GM19099 (cell line): ENCODE data around the gene FBXO34.

ENCODE experiments used
- POLR2A ChIP-seq: IDR thresholded peaks from 3 replicates; pipeline ENCODE4 v1.6.1; 2011; ENCODE audit warnings: low read depth; ENCODE audit not compliant: insufficient read length; ENCODE audit errors: extremely low read depth

The FBXO34 gene

DNA sequence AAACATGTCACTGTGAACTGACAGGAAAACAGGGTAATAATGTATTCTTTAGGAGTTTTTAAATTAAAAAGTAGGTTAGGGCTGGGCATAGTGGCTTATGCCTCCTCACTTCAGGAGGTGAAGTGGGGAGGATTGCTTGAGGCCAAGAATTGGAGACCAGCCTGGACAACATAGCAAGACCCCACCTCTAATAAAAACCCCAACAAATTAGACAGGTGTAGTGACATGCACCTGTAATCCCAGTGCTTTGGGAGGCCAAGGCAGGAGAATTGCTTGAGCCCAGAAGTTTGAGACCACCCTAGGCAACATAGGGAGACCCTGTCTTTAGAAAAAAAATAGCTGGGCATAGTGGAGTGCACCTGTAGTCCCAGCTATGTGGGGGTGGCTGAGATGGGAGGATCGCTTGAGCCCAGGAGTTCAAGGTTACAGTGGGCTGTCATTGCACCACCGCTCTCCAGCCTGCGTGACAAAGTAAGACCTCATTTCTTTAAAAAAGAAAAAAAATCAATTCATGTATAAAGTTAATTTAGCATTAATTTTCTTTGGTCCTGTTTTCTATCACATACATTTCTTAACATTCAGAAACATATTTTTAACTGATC is 20.4 kb downstream of the FBXO34 start:
- no peak for TF ChIP-seq POLR2A

DNA sequence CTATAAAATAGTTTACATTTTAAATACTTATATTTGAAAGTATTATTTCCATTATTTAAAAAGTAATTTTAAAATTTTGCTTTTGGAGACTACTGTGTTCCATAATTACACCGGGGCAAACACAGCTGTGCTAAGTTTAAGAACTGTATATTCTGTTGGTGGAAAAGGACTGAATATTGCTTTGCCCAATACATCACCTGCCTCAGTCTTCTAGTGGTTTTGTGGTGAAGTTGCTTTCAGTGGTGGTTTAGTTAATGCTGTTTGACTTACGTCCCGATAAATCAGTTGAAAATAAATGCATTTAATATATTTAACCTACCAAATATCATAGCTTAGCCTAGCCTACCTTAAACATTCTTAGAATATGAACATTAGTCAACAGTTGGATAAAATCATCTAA is 23.4 kb downstream of the FBXO34 start:
- TF ChIP-seq POLR2A = no peak

DNA sequence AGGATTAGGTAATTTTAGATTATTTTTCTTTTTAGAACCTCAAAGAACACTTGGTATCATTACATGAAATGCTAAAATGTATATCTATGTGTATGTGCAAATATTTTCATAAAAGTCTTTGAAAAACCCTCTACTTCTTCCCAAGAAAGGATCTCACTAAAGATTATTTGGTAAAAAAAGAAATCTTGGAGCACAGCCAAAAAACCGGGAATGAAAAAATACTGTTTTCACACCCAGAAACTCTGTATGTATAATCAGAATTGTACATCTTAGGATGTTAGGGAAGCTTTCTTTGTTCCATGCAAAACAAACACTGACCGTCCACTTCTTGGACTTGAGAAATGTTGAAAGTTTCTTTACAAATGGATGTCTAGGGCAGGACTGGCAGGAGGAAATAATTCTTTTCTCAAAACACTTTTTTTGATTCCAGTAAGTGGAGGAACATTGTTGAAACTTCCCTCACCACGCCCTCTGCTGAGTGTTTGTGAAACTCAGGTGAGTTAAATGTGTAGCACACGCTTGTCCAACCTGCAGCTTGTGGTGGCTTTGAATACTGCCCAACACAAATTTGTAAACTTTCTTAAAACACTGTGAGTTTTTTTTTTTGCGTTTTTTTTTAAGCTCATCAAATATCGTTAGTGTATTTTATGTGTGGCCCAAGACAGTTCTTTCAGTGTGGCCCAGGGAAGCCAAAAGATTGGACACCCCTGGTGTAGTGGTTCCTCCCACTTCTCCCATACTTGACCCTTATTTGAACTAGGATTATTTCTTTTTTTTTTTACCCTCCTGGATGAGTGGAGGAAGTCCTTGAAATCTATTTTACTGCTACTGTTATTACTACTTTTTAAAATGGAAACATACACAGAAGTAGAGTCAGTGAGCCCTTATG is 26.6 kb downstream of the FBXO34 start:
- no peak for TF ChIP-seq POLR2A

DNA sequence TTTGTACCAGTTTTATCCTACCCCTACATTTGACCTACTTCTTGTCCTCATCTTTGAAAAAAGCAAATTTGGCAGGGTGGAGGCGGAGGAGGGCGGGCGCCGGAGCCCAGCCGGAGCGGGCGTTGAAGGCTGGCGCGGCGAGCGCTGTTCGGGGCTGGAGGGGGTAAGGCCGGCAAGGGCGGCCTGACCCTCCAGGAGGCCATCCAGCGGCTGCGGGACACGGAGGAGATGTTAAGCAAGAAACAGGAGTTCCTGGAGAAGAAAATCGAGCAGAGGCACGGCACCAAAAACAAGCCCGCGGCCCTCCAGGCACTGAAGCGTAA is 27.2 kb downstream of the FBXO34 start:
- no peak for TF ChIP-seq POLR2A

DNA sequence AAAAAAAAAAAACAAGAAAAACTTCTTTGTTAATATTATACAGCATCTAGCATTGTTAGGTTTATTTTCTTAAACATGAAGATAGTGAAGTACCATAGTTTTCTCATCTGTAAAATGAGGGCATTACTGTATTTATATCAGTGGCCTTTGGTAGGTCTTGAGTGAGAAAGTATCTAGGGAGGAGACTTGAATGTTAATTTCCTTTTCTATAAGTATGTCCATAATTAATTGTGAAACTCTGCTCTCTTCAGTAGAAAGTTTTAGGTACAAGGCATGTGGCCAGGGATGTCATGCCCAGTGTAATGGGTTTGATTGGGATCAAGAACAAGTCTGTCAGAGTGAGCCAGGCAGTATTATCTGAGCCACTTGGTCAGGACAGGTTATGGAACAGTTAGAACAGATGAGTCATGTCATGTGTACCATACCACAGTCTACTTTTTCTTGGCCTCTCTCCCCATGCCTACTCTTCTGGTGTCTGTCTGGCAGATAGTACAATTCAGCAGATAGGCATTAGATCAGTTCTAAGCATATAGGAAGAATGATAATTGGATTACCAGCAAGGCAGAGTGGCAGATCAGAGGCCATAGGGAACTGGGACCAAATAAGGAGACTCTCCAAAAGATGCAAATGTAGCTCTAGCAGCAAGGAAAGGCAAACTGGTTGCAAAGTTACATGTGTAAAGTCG is 30.4 kb downstream of the FBXO34 start:
- no peak for TF ChIP-seq POLR2A

DNA sequence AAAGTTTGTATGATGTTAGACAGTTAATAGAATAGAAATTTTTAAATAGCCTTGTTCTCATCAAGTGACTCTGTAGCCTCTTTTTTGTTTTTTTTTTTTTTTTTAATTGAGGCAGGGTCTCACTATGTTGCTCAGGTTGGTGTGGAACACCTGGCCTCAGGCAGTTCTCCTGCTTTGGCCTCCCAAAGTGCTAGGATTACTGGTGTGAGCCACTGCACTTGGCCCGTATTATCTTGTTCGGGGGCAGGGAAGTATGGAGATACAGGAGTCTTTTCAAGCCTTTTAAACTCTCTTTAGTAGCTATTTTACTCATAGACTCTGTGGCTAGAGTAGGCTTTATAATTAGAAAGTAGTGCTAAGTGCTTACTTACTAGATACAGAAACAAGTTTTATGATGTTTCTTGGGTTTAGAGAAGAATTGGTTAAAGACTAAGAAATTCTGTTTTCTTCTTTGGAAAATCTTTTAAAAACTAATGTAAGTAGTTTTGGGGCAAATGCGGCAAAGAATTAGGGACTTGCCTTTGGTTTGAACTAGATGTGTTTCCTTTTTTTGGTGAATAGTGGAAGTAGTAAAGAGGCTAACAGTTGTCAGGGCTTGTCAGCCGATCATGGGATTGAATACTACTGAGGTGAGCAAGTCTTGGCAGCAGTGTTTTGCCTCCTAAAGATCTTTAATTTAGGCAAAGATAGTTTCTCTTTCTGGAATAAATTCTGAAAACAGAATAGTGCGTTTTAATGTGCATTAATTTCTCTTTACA is 31.3 kb downstream of the FBXO34 start:
- no peak for TF ChIP-seq POLR2A

DNA sequence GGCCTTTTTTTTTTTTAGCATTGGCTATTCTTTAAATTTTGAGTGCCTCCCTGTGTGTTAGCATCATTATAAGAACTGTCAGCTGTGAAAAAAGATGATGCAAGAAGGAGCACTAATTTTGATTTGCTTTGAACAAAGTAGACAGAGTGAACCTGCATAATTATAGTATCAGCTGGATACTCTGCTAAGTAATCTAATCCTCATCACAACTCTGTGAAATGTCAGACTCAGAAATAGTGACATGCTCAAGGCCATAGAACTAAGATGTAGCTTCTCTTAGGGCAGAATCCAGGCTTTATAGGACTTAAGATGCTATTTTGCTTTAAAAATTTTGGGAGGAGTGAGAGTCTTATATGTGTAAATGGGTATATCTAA is 31.9 kb downstream of the FBXO34 start:
- no peak for TF ChIP-seq POLR2A

DNA sequence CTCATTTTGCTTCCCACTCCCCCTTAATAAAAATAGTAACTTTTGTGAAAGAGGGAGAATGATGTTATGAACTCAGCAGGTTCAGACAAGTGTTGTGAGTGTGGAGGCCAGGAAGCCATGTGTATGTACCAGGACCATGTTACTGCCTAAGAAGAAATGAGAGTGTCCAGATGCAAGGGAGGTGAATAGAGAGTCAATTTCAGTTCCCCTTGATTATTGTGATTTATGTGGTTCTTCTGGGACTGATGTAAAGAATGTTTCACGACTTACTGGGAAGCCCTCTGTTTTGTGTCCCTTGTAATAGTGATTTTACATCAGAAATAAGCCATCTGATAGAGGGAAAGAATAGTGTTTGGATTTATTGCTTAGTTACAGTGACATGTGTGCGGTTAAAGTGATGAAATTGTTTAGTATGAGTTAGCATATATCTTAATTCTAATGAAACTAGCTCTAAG is 32.5 kb downstream of the FBXO34 start:
- TF ChIP-seq POLR2A = no peak

DNA sequence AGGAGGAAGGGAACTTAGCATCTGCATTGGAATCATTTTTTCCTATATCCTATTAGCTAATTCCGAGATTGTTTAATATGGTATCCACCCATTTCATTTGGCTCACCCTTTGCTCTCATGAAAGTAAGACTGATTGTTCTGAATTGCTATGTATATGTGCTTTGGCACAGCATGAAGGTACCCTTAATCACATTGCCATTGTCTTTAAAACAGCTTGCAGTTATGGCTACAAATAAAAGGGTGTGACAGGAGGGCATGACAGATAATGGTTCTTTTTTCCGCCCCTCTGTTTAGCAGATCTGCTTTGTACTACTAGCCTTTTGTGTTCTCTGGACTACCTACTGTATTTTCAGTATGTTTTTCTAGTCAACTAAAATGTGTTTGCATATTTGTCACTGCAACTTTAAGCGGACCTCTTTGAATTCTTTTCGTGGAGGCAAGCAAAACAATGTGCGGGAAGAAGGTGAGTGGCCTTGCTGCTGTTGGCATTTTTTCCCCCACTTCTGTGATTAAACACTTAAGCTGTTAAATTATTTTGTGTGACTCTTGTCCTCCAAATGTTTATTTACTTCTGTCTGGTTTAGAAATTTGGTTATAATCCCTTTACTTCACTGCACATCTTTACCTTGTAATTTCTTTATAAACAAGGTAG is 35.8 kb downstream of the FBXO34 start:
- TF ChIP-seq POLR2A = no peak

DNA sequence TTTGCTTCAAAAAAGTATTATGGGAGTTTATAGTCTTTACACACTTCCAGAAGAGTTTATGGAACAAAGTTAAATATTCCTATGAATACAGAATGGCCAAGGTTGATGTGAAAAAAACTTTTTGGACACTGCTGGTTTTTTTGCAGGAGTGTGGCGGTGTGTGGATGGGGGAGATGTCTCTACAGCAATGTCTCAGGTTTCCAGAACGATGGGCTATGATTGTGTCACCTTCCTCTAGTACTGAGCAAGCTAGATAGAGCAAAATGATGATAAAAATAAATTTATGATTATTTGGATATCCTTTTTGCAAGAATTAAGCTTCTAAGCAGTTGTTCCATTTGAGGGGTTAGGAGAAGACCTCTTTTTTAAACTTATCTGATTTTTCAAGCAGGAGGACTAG is 37.9 kb downstream of the FBXO34 start:
- TF ChIP-seq POLR2A = no peak

DNA sequence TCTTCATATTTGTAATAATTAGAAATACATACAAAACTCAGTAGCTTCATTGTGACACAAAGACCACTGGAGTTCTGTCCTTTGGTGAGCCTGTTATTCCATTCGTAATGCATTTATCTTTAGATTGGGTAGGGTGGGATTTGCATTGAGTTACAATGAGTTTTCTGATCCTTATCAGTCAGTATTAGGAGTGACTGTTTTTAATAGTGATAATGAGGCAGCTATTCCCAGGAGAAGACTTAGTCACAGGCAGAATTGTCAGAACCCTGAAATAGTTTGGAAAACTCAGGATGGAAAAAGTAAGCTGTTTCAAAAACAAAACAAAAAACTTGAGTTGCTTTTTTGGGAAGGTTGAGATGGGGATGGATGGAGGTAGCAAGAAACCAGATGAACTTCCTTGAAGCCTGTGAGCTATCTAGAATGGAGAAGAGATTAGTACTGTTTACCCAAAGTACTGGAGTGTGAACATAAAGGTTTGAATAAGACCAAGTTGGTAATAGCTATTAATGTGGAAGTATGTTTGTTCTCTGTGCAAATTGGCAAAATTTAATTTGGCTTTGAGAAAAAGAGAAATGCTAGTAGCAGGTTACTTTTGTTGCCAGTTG is 38.6 kb downstream of the FBXO34 start:
- no peak for TF ChIP-seq POLR2A

DNA sequence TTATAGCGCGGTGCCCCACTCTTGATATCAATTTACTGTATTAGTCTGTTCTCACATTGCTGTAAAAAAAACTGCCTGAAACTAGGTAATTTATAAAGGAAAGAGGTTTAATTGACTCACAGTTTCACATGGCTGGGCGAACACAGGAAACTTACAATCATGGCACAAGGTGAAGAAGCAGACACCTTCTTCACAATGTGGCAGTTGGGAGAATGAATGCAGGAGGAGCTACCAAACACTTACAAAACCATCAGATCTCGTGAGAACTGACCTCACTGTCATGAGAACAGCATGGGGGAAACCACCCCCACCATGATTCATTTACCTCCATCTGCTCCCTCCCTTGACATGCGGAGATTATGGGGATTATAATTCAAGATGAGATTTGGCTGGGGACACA is 42.3 kb downstream of the FBXO34 start:
- TF ChIP-seq POLR2A = no peak

DNA sequence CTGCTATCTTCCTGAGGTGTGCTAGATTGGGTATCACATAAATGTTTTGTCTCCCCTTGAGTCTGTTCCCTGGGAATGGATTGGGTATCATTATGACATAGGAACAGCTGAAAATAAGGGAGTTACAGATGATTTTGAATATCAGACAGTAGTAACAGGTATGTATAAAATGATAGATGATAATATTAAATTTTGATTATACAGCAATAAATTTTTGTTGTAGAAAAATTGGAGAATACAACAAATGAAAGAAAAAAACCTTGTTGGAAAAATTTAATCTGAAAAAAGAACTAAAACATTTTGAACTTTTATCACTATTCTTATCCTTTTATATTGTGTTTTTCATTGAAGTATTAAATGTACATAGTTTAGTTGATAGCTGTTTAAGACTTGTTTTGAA is 43.2 kb downstream of the FBXO34 start:
- no peak for TF ChIP-seq POLR2A

DNA sequence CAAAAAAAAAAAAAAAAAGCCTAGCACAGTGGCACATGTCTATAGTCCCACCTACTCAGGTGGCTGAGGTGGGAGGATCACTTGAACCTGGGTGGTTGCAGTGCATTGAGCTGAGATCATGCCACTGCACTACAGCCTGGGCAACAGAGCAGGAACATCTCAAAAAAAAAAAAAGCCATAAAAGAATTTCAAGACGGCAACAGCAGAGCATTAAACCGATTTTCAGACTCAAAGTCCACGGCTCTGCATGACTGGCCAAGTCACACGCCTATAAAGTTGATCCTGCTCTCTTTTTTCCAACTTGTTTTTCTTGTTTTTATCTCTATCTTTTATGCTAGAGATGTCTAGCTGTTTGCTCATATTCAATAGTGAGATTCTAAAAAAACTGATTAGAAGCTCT is 45.3 kb downstream of the FBXO34 start:
- TF ChIP-seq POLR2A = no peak
